ENCODE measurements around the gene GUCD1. TPM values are rescaled to one million over a fixed set of nuclear protein-coding genes. Genes with fewer than 3 reads are reported as not detected.

GUCD1 gene
- total and polyA plus RNA-seq, 2 of the 13 experiments (the other 11 are each of a cell fraction or from before 2014, with no cell fraction given): 128 to 245 TPM

DNA sequence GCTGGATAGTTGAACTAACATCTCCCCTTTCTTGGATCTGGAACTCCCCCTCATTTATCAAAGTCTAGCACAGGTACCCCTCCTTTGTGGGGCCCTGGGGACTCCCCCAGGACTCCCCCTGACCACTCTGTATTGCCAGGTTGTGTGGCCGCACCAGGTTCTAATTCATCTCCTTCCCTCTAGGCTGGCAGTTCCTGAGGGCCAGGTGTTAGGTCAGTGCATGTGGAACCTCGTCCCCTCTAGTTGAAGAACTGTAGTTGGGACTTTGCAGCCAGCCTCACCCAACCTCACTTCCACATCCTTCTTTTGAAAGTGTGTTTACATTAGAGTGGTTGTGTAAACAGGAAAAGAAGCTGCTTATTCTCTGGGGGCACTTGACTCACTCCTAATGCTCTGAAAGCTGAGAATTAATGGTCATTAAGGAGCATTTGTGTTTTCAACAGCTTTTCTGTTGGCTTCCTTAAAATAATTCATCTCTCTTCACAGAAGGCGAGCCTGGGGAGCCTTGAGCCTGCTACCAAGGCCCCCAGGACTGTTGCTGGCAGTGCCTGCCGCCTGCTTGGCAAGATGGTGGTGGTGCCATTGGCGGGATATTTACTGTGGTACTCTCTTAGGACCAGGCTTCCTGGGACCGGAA, 48.0 kb downstream of the GUCD1 start (continued):
- TF ChIP-seq, protein P1, sequence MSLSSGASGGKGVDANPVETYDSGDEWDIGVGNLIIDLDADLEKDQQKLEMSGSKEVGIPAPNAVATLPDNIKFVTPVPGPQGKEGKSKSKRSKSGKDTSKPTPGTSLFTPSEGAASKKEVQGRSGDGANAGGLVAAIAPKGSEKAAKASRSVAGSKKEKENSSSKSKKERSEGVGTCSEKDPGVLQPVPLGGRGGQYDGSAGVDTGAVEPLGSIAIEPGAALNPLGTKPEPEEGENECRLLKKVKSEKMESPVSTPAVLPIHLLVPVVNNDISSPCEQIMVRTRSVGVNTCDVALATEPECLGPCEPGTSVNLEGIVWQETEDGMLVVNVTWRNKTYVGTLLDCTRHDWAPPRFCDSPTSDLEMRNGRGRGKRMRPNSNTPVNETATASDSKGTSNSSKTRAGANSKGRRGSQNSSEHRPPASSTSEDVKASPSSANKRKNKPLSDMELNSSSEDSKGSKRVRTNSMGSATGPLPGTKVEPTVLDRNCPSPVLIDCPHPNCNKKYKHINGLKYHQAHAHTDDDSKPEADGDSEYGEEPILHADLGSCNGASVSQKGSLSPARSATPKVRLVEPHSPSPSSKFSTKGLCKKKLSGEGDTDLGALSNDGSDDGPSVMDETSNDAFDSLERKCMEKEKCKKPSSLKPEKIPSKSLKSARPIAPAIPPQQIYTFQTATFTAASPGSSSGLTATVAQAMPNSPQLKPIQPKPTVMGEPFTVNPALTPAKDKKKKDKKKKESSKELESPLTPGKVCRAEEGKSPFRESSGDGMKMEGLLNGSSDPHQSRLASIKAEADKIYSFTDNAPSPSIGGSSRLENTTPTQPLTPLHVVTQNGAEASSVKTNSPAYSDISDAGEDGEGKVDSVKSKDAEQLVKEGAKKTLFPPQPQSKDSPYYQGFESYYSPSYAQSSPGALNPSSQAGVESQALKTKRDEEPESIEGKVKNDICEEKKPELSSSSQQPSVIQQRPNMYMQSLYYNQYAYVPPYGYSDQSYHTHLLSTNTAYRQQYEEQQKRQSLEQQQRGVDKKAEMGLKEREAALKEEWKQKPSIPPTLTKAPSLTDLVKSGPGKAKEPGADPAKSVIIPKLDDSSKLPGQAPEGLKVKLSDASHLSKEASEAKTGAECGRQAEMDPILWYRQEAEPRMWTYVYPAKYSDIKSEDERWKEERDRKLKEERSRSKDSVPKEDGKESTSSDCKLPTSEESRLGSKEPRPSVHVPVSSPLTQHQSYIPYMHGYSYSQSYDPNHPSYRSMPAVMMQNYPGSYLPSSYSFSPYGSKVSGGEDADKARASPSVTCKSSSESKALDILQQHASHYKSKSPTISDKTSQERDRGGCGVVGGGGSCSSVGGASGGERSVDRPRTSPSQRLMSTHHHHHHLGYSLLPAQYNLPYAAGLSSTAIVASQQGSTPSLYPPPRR (CRISPR knock-in tag; IDR thresholded peaks at IDR 0.05; ENCODE audit: borderline replicate concordance): 0 out of 2 replicates have a peak, but pooled peaks have one; percentile 30
- TF ChIP-seq, protein P2, sequence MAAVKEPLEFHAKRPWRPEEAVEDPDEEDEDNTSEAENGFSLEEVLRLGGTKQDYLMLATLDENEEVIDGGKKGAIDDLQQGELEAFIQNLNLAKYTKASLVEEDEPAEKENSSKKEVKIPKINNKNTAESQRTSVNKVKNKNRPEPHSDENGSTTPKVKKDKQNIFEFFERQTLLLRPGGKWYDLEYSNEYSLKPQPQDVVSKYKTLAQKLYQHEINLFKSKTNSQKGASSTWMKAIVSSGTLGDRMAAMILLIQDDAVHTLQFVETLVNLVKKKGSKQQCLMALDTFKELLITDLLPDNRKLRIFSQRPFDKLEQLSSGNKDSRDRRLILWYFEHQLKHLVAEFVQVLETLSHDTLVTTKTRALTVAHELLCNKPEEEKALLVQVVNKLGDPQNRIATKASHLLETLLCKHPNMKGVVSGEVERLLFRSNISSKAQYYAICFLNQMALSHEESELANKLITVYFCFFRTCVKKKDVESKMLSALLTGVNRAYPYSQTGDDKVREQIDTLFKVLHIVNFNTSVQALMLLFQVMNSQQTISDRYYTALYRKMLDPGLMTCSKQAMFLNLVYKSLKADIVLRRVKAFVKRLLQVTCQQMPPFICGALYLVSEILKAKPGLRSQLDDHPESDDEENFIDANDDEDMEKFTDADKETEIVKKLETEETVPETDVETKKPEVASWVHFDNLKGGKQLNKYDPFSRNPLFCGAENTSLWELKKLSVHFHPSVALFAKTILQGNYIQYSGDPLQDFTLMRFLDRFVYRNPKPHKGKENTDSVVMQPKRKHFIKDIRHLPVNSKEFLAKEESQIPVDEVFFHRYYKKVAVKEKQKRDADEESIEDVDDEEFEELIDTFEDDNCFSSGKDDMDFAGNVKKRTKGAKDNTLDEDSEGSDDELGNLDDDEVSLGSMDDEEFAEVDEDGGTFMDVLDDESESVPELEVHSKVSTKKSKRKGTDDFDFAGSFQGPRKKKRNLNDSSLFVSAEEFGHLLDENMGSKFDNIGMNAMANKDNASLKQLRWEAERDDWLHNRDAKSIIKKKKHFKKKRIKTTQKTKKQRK (IDR thresholded peaks at IDR 0.05; ENCODE audit: low read length): no peak
- TF ChIP-seq MXD4 (CRISPR knock-in tag; IDR thresholded peaks at IDR 0.05) (no peak), MTF1 (CRISPR knock-in tag; IDR thresholded peaks at IDR 0.05) (no peak), ZNF558 (CRISPR knock-in tag; IDR thresholded peaks at IDR 0.05; ENCODE audit: borderline replicate concordance) (no peak), THYN1 (CRISPR knock-in tag; IDR thresholded peaks at IDR 0.05; ENCODE audit: borderline replicate concordance, low read depth) (no peak), ONECUT2 (CRISPR knock-in tag; IDR thresholded peaks at IDR 0.05) (no peak), SCMH1 (CRISPR knock-in tag; IDR thresholded peaks at IDR 0.05; ENCODE audit: borderline replicate concordance) (no peak), CBFB (CRISPR knock-in tag; IDR thresholded peaks at IDR 0.05) (no peak), SOX5 (CRISPR knock-in tag; IDR thresholded peaks at IDR 0.05; ENCODE audit: borderline replicate concordance) (no peak; the same call in 1 of the 2 replicates), ZNF709 (CRISPR knock-in tag; IDR thresholded peaks at IDR 0.05) (no peak), DPF2 (CRISPR knock-in tag; IDR thresholded peaks at IDR 0.05; ENCODE audit: borderline replicate concordance, low read depth) (peak; percentile 61; the same call in 1 of the 2 replicates), JUN (CRISPR knock-in tag; IDR thresholded peaks at IDR 0.05) (no peak), SNAI1 (CRISPR knock-in tag; IDR thresholded peaks at IDR 0.05; ENCODE audit: borderline replicate concordance) (no peak), FLYWCH1 (CRISPR knock-in tag; IDR thresholded peaks at IDR 0.05) (no peak)
- TF ChIP-seq, protein P3, sequence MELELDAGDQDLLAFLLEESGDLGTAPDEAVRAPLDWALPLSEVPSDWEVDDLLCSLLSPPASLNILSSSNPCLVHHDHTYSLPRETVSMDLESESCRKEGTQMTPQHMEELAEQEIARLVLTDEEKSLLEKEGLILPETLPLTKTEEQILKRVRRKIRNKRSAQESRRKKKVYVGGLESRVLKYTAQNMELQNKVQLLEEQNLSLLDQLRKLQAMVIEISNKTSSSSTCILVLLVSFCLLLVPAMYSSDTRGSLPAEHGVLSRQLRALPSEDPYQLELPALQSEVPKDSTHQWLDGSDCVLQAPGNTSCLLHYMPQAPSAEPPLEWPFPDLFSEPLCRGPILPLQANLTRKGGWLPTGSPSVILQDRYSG (CRISPR knock-in tag; IDR thresholded peaks at IDR 0.05): no peak
- TF ChIP-seq, protein P4, sequence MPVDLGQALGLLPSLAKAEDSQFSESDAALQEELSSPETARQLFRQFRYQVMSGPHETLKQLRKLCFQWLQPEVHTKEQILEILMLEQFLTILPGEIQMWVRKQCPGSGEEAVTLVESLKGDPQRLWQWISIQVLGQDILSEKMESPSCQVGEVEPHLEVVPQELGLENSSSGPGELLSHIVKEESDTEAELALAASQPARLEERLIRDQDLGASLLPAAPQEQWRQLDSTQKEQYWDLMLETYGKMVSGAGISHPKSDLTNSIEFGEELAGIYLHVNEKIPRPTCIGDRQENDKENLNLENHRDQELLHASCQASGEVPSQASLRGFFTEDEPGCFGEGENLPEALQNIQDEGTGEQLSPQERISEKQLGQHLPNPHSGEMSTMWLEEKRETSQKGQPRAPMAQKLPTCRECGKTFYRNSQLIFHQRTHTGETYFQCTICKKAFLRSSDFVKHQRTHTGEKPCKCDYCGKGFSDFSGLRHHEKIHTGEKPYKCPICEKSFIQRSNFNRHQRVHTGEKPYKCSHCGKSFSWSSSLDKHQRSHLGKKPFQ (CRISPR knock-in tag; IDR thresholded peaks at IDR 0.05; ENCODE audit: insufficient replicate concordance): no peak
- TF ChIP-seq, protein P5, sequence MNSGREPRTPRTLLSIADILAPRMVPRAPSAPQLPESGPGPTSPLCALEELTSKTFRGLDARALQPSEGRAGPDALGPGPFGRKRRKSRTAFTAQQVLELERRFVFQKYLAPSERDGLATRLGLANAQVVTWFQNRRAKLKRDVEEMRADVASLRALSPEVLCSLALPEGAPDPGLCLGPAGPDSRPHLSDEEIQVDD (CRISPR knock-in tag; IDR thresholded peaks at IDR 0.05; ENCODE audit: borderline replicate concordance): no peak
